Activated naive CD8-positive, alpha-beta T cell treated with anti-CD3 and anti-CD28 coated beads, Interleukin-2, amount 10 ng/mL, durations not matched to agents 7 days and 5 days (primary cell): ENCODE measurements around the gene ANKRD29. TPM values are rescaled to one million over a fixed set of nuclear protein-coding genes. Genes with fewer than 3 reads are reported as not detected.
A peak's percentile ranks its signal among the peaks of the same experiment; 100 is the strongest.

Experiments used
- ATAC-seq: fragments of 150-1000 bp; cut with Tn5 transposase; one replicate; pipeline ENCODE4 v1.10.0; 2021; ENCODE audit warnings: low read depth, moderate library complexity
- POLR2A ChIA-PET: fragments of 350-600 bp; sonication (Branson Sonifier 250); formaldehyde crosslinking; loops from one replicate; lab custom pipeline; 2021; ENCODE audit warnings: antibody characterized with exemption; lab: Charles Lee
- DNase-seq: peaks from one replicate; pipeline ENCODE4 v3.0.0; 2021
- H3K27ac Mint-ChIP-seq: one replicate; pipeline ENCODE4 v1.8.0; 2022; ENCODE audit warnings: mild to moderate bottlenecking, mixed read lengths
- H3K27me3 Mint-ChIP-seq: one replicate; pipeline ENCODE4 v1.8.0; 2022; ENCODE audit warnings: mild to moderate bottlenecking, moderate library complexity, mixed read lengths
- H3K36me3 Mint-ChIP-seq: one replicate; pipeline ENCODE4 v1.8.0; 2021; ENCODE audit warnings: mild to moderate bottlenecking, mixed read lengths
- H3K4me1 Mint-ChIP-seq: one replicate; pipeline ENCODE4 v1.8.0; 2021; ENCODE audit warnings: mixed read lengths
- H3K4me3 Mint-ChIP-seq: one replicate; pipeline ENCODE4 v1.8.0; 2022; ENCODE audit warnings: mild to moderate bottlenecking, moderate library complexity, mixed read lengths
- H3K9me3 Mint-ChIP-seq: one replicate; pipeline ENCODE4 v1.8.0; 2021; ENCODE audit warnings: mixed read lengths
- total RNA-seq, 2 experiments: library from RNA; stranded (reverse); gene quantifications; one replicate each; pipeline ENCODE4 v1.2.3, GENCODE V29; 2021

Gene ANKRD29
- not detected for total RNA-seq

DNA sequence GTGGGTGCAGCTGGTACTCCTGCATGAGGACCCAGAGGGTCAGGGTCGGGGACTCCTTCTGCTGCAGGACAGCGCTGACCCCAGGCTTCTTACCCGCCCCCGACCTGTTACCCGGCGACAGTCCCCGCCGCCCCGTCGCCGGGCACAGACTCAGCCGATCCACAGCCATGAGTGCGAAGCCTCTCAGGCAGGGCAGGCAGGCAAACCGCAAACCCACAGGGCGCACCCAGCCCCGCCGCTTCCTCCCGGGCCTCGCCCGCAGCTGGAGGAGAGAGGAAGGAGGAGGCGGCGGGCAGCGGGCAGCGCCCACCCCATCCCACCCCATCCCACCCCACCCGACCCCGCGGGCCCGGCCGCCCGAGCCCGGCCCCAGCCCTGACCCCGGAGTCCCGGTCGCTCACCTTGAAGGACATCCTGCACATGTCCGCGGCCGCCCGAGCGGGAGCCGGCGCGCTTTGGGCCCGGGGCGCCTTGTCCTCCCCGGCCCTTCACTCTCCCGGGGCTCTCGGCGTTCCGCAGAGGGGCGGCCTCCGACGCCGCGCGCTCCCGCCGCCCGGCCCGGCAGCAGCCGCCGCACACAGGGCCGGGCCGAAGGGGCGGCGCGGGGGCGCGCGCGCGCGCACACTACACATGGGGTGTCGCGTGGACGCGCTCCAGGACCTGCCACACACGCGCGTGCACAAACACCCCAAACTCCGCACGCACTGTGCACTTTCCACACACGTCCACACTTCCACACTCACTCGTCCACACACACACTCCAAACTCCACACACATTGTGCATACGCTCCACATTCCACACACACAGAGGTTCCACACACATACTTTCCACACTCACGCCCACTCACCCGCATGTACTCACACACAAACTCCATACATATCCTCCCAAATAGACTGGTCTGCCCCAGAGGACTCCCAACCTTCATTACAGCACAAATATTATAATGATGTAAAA is at the start of gene ANKRD29:
TSS of gene ANKRD29 (minus strand) at position 603 of the 955 bp plus-strand sequence. CDS start at position 422, 181 bp downstream.
- H3K4me1 Mint-ChIP-seq: peaks cover 13% of the 10 kb centered on the region
- H3K4me3 Mint-ChIP-seq: peak within 1 kb of the TSS; percentile 84
- no peaks in the 10 kb centered on the region for H3K36me3 Mint-ChIP-seq
- H3K27ac Mint-ChIP-seq: peak within 1 kb of the TSS; percentile 33
- H3K9me3 Mint-ChIP-seq: no peaks in the 10 kb centered on the region
- POLR2A ChIA-PET: no interaction called here
- peak; percentile 78 for DNase-seq
- ATAC-seq: peak; percentile 79
- H3K27me3 Mint-ChIP-seq: peaks cover 88% of the 10 kb centered on the region

DNA sequence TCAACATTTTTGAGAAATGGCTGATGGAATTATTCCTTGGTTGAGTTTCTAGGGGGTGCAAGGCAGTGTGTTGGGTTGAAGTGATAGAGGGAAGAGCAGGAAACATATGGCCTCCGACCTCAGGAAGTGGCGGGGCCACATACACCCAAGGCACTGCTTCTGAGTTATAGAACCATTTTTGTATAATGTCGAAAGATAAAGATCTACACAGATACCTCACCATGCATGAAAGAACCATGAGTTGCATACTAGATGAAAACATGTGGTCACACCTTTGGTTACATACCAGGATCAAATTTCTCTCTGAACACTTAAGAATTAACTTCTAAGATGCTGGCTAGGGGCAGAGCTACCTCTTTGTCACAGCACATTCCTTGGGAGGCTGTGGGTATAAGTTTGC is 49.7 kb upstream of the ANKRD29 start:
- Mint-ChIP-seq H3K4me1 (peaks cover 16% of the 10 kb centered on the region), H3K36me3 (peaks cover 5% of the 10 kb centered on the region), H3K4me3 (peak overlapping the region; percentile 37), H3K9me3 (peaks cover 8% of the 10 kb centered on the region), H3K27ac (peak overlapping the region; percentile 30), H3K27me3 (peaks cover 19% of the 10 kb centered on the region)
- POLR2A ChIA-PET: interaction anchor here (0.7 kb wide), 1 partner anchor 116 kb away, joined by 3 read pairs; no protein-coding TSS in a partner anchor
- peak; percentile 59 for DNase-seq
- peak; percentile 97 for ATAC-seq

- no peak overlapping the region for H3K4me3 Mint-ChIP-seq
- peaks cover 16% of the 10 kb centered on the region for H3K4me1 Mint-ChIP-seq
- POLR2A ChIA-PET: no interaction called here
- peaks cover 27% of the 10 kb centered on the region for H3K27me3 Mint-ChIP-seq
- H3K27ac Mint-ChIP-seq: no peak overlapping the region
- DNase-seq: no peak
- H3K36me3 Mint-ChIP-seq: peaks cover 9% of the 10 kb centered on the region
- ATAC-seq: no peak
- H3K9me3 Mint-ChIP-seq: peaks cover 12% of the 10 kb centered on the region
Observed at GRCh38 chr18:23711426-23711825, 48.7 kb upstream of the ANKRD29 start.

DNA sequence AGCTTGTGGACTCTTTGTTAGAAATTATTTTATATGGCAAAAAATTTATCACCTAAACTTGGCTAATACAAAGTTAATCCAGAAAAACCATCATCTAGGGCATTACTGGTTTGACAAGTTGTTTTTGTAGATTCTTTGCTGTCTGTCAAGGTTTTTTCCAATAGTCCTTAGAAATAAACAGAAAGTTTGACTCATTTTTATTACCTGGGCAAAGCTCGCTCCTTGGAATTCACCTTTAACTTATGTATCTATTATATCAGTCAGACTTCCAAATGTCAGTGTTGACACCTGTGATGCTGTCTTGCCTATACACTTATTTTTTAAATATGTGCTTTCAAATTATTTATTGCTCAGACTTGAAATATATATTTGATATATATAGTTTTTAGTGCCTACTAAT is 48.2 kb upstream of the ANKRD29 start:
- no peak for ATAC-seq
- peaks cover 16% of the 10 kb centered on the region for H3K4me1 Mint-ChIP-seq
- H3K4me3 Mint-ChIP-seq: no peak overlapping the region
- H3K27ac Mint-ChIP-seq: no peak overlapping the region
- no peak for DNase-seq
- peaks cover 9% of the 10 kb centered on the region for H3K36me3 Mint-ChIP-seq
- H3K9me3 Mint-ChIP-seq: peaks cover 12% of the 10 kb centered on the region
- peaks cover 28% of the 10 kb centered on the region for H3K27me3 Mint-ChIP-seq
- POLR2A ChIA-PET: interaction anchor here (0.6 kb wide), 1 partner anchor 279 kb away, joined by 9 read pairs; no protein-coding TSS in a partner anchor

DNA sequence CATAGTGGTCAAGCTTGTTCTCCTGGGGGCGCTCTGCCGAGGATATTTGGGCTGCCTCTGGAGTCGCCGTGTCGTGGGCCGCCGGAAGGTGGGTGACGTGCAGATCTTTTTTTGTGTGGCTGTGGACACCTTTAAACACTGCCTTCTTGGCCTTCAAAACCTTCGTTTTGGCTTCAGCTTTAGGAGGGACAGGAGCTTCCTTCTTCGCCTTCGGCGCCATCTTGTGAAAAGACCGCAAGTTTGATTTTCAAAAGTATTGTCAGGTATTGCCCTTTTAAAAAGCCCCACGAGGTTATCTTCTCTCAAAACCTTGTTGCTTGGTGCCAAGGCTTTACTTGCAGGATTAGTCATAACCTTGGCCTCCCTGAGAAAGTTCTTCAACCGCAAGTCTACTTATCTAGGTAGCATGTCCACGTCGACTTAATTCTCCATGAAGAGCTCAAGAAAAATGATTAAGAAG is 47.4 kb upstream of the ANKRD29 start:
- Mint-ChIP-seq H3K27ac (no peak overlapping the region), H3K4me1 (peaks cover 16% of the 10 kb centered on the region), H3K4me3 (no peak overlapping the region), H3K9me3 (peaks cover 12% of the 10 kb centered on the region), H3K36me3 (peaks cover 9% of the 10 kb centered on the region), H3K27me3 (peaks cover 33% of the 10 kb centered on the region)
- no peak for DNase-seq
- POLR2A ChIA-PET: interaction anchor here (0.6 kb wide), 1 partner anchor 278 kb away, joined by 9 read pairs; no protein-coding TSS in a partner anchor
- no peak for ATAC-seq

- Mint-ChIP-seq H3K9me3 (peaks cover 12% of the 10 kb centered on the region), H3K4me1 (peaks cover 3% of the 10 kb centered on the region), H3K27ac (no peak overlapping the region), H3K36me3 (peaks cover 9% of the 10 kb centered on the region), H3K4me3 (no peak overlapping the region), H3K27me3 (peaks cover 47% of the 10 kb centered on the region)
- no peak for ATAC-seq
- POLR2A ChIA-PET: no interaction called here
- no peak for DNase-seq
Observed at GRCh38 chr18:23706971-23707640, 44.4 kb upstream of the ANKRD29 start.

DNA sequence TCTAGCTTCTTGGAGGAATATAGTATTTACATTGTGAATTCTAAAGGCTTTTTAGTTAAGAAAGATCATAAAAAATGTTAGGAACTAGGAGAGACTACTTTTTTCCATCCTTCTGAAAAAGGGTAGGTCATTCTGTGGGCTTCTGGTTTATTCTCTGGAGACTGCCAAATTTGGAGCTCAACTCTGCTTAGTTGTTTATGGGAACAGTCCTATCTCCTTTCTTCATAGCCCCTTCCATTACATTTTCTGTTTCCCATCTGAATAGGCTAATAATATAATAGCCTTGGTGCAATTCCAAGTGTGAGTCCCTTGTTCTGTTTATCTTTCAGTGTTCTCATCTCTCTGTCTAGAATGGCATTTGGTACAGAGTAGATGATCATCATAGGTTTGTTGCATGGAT is 42.1 kb upstream of the ANKRD29 start:
- Mint-ChIP-seq H3K27ac (no peak overlapping the region), H3K4me3 (no peak overlapping the region), H3K4me1 (peaks cover 1% of the 10 kb centered on the region), H3K9me3 (peaks cover 11% of the 10 kb centered on the region), H3K27me3 (peaks cover 61% of the 10 kb centered on the region), H3K36me3 (peaks cover 9% of the 10 kb centered on the region)
- POLR2A ChIA-PET: no interaction called here
- DNase-seq (no peak), ATAC-seq (no peak)

DNA sequence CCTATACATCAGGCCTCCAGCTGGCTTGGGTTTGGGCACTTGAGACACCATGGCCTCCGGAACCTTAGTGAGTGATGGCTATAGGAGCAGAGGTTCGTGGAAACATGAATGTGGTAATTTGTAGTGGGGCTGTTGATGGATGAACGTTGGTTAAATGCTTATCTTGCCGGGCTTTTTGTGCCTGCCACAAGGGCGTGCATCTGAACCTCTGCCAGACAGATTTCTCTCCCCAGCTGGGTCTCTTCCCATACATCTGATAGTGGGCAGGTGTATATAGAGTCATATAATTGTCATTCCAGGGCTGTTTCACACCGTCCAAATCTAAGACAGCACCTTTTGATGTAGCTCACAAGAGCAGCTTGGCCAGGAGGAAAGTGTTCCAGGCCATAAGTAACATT is 41.3 kb upstream of the ANKRD29 start:
- peaks cover 8% of the 10 kb centered on the region for H3K9me3 Mint-ChIP-seq
- ATAC-seq (no peak), DNase-seq (no peak)
- peaks cover 4% of the 10 kb centered on the region for H3K4me1 Mint-ChIP-seq
- peaks cover 56% of the 10 kb centered on the region for H3K27me3 Mint-ChIP-seq
- H3K36me3 Mint-ChIP-seq: peaks cover 8% of the 10 kb centered on the region
- H3K4me3 Mint-ChIP-seq: no peak overlapping the region
- H3K27ac Mint-ChIP-seq: no peak overlapping the region
- POLR2A ChIA-PET: no interaction called here

DNA sequence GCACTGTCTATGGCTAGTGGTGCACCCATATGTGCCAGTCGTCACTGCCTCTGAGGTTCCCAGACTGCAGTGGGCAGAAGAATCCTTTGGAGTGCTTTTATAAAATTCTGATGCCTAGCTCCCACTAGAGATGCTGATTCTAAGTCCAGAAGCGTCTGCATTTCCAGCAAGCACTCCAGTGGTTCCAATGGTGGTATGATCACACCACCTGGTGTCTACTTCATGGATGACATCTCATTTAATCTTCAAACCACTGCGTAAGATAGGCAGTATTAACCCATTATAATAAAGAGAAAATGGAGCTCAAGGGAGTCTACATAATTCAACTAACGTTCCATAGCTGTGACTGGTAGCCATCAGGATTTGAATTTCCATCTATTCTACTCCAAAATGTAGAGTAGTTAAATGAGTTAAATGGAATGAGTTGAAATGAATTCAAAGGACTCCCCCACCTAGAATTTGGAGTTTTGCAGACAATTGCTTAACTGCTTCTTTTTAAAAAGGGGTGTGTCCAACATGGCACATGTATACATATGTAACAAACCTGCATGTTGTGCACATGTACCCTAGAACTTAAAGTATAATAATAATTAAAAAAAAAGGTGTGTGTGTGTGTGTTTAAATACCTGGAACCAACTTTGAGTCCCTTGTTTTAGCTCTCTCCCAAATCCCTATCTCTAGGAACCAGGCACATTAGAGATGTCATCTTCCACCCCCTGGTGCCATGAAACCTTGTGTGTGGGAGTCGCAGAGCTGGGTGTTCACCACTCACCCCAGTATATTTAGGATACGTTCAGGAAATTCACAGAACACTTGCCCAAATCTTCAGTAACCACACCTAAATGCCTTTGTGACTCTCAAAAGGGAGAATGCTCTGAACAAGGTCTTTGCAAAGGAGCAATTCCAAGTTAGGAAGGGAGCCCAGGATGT is 40.6 kb upstream of the ANKRD29 start:
- Mint-ChIP-seq H3K36me3 (peaks cover 8% of the 10 kb centered on the region), H3K27ac (no peak overlapping the region), H3K4me3 (no peak overlapping the region), H3K4me1 (peaks cover 6% of the 10 kb centered on the region), H3K27me3 (peaks cover 56% of the 10 kb centered on the region), H3K9me3 (peaks cover 8% of the 10 kb centered on the region)
- no peak for DNase-seq
- ATAC-seq: peak; percentile 75
- POLR2A ChIA-PET: no interaction called here

DNA sequence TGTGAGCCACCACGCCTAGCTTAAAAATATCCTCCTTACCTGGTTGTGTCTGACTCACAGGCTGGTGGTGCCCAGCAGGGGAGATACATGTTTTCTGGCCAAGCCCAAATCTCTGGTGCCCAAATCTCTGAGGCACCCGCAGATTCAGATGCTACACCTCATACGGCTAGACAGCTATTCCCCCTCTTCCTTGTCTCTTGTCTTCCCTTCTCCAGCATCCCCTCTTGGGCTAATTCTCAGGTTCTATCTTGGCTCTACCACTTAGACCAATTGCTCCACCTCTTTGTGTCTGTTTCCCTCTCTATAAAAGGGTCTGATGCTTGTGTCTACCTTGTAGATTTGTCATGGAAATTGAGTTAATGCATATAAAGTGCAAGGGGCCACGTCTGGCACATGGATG is 39.9 kb upstream of the ANKRD29 start:
- ATAC-seq (no peak), DNase-seq (no peak)
- H3K36me3 Mint-ChIP-seq: peaks cover 4% of the 10 kb centered on the region
- H3K4me1 Mint-ChIP-seq: peaks cover 6% of the 10 kb centered on the region
- H3K9me3 Mint-ChIP-seq: peaks cover 4% of the 10 kb centered on the region
- POLR2A ChIA-PET: no interaction called here
- H3K27ac Mint-ChIP-seq: no peak overlapping the region
- peaks cover 51% of the 10 kb centered on the region for H3K27me3 Mint-ChIP-seq
- no peak overlapping the region for H3K4me3 Mint-ChIP-seq

GRCh38 chr18:23701544-23702064 is 38.9 kb upstream of the ANKRD29 start:
- POLR2A ChIA-PET: no interaction called here
- H3K4me1 Mint-ChIP-seq: peaks cover 6% of the 10 kb centered on the region
- no peak overlapping the region for H3K27ac Mint-ChIP-seq

GRCh38 chr18:23701017-23701416 is 38.3 kb upstream of the ANKRD29 start:
- no peak overlapping the region for H3K4me3 Mint-ChIP-seq
- H3K36me3 Mint-ChIP-seq: no peaks in the 10 kb centered on the region
- POLR2A ChIA-PET: no interaction called here
- DNase-seq (no peak), ATAC-seq (no peak)
- H3K9me3 Mint-ChIP-seq: no peaks in the 10 kb centered on the region
- H3K27me3 Mint-ChIP-seq: peaks cover 43% of the 10 kb centered on the region
- H3K4me1 Mint-ChIP-seq: peaks cover 6% of the 10 kb centered on the region
- H3K27ac Mint-ChIP-seq: no peak overlapping the region

More at GRCh38 chr18:23701544-23702064, 38.9 kb upstream of the ANKRD29 start:
- no peak for ATAC-seq
- H3K4me3 Mint-ChIP-seq: no peak overlapping the region
- no peak for DNase-seq
- no peaks in the 10 kb centered on the region for H3K36me3 Mint-ChIP-seq
- H3K9me3 Mint-ChIP-seq: no peaks in the 10 kb centered on the region
- H3K27me3 Mint-ChIP-seq: peaks cover 45% of the 10 kb centered on the region
